HFFc6 (cell line): Measurements from ENCODE around the gene REV3L. TPM values are rescaled to one million over a fixed set of nuclear protein-coding genes. Genes with fewer than 3 reads are reported as not detected.

Source experiments
- DNase-seq: peaks from one replicate; pipeline ENCODE4 v3.0.0-alpha.2; 2018
- H3K27ac Mint-ChIP-seq: 2 replicates; pipeline ENCODE4 v1.8.0; 2020; ENCODE audit warnings: mild to moderate bottlenecking, mixed read lengths
- H3K27me3 Mint-ChIP-seq: 2 replicates; pipeline ENCODE4 v1.8.0; 2021; ENCODE audit warnings: mild to moderate bottlenecking, moderate library complexity, mixed read lengths; ENCODE audit not compliant: insufficient read depth
- H3K36me3 Mint-ChIP-seq: 2 replicates; pipeline ENCODE4 v1.8.0; 2021; ENCODE audit warnings: low read depth, mixed read lengths
- H3K4me1 Mint-ChIP-seq: 2 replicates; pipeline ENCODE4 v1.8.0; 2020; ENCODE audit warnings: low read depth, mixed read lengths
- H3K4me3 Mint-ChIP-seq: 2 replicates; pipeline ENCODE4 v1.8.0; 2020; ENCODE audit warnings: mild to moderate bottlenecking, moderate library complexity, mixed read lengths
- H3K9me3 Mint-ChIP-seq: 2 replicates; pipeline ENCODE4 v1.8.0; 2020; ENCODE audit warnings: mild to moderate bottlenecking, mixed read lengths
- total RNA-seq, 6 experiments: library from RNA; stranded (reverse); fragmentation: NEBNext Ultra II Directional; extraction: Animal tissue kit (Norgen Biotek cat#: 25700); gene quantifications; 2 replicates in 1 of 6; 3 replicates in 5 of 6; pipeline ENCODE4 v1.2.3, GENCODE V29; 2021
- TF ChIP-seq, protein P1 (sequence below): fragments of 200-600 bp; sonication (generic); IDR thresholded peaks from 2 replicates; pipeline ENCODE4 v1.5.0; 2021; ENCODE audit warnings: antibody characterized with exemption, mild to moderate bottlenecking

REV3L gene
- total RNA-seq, 6 experiments from 2014 or later, result 22.4 to 36.3 (median 31.2) TPM

DNA sequence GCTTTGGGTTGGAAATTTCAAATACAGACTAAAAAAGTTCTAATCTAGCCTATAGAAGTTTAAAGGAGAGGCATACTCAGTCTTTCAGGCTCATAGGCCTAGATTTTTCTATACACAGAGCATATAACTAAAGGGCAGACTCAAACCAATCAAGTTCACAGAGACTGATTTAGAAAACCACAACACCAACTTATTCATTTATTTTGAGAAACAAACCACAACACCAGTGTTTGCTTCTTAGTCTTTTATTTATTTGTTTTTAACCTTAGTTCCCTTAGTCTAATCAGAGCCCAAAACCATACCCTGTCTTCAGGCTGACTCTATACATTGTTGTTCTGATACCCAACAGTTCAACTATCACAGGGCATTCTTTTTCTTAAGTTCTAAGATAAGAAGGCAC is 103.7 kb downstream of the REV3L start:
- no peak overlapping the region for H3K4me3 Mint-ChIP-seq
- TF ChIP-seq, protein P1, sequence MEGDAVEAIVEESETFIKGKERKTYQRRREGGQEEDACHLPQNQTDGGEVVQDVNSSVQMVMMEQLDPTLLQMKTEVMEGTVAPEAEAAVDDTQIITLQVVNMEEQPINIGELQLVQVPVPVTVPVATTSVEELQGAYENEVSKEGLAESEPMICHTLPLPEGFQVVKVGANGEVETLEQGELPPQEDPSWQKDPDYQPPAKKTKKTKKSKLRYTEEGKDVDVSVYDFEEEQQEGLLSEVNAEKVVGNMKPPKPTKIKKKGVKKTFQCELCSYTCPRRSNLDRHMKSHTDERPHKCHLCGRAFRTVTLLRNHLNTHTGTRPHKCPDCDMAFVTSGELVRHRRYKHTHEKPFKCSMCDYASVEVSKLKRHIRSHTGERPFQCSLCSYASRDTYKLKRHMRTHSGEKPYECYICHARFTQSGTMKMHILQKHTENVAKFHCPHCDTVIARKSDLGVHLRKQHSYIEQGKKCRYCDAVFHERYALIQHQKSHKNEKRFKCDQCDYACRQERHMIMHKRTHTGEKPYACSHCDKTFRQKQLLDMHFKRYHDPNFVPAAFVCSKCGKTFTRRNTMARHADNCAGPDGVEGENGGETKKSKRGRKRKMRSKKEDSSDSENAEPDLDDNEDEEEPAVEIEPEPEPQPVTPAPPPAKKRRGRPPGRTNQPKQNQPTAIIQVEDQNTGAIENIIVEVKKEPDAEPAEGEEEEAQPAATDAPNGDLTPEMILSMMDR, result no peak
- peaks cover 2% of the 10 kb centered on the region; the same call in 1 of the 2 replicates for H3K27me3 Mint-ChIP-seq
- no peak overlapping the region for H3K27ac Mint-ChIP-seq
- DNase-seq, result no peak
- peaks cover 39% of the 10 kb centered on the region for H3K4me1 Mint-ChIP-seq
- H3K9me3 Mint-ChIP-seq, result no peaks in the 10 kb centered on the region
- peaks cover 66% of the 10 kb centered on the region for H3K36me3 Mint-ChIP-seq

DNA sequence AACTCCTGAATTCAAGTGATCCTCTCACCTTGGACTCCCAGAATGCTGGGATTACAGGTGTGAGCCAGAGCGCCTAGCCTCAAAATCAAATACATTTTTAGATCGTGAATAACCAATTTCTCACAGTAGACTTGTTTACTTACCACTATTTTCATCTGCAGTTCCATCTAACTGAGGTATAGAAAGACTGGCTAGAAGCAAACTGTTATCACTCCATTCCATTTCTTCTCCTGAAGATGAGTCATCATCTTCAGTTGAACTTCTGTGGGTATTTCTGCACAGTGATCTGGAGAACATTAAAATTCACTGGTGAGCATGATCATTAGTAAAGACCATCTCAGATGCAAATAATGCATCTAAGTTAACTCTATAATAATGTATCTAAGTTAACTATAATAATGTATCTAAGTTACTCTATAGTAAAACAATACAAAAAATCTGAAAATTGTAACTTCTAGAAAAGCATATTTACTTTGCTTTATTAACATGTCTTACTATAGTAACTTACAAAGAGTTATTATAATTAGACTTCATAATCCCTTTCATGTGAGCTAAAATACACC is 105.4 kb downstream of the REV3L start:
- H3K9me3 Mint-ChIP-seq, result no peaks in the 10 kb centered on the region
- peaks cover 35% of the 10 kb centered on the region for H3K4me1 Mint-ChIP-seq
- no peak overlapping the region for H3K4me3 Mint-ChIP-seq
- peaks cover 2% of the 10 kb centered on the region; the same call in 1 of the 2 replicates for H3K27me3 Mint-ChIP-seq
- TF ChIP-seq, protein P1, result no peak
- DNase-seq, result peak; percentile 26
- no peak overlapping the region for H3K27ac Mint-ChIP-seq
- peaks cover 66% of the 10 kb centered on the region for H3K36me3 Mint-ChIP-seq

DNA sequence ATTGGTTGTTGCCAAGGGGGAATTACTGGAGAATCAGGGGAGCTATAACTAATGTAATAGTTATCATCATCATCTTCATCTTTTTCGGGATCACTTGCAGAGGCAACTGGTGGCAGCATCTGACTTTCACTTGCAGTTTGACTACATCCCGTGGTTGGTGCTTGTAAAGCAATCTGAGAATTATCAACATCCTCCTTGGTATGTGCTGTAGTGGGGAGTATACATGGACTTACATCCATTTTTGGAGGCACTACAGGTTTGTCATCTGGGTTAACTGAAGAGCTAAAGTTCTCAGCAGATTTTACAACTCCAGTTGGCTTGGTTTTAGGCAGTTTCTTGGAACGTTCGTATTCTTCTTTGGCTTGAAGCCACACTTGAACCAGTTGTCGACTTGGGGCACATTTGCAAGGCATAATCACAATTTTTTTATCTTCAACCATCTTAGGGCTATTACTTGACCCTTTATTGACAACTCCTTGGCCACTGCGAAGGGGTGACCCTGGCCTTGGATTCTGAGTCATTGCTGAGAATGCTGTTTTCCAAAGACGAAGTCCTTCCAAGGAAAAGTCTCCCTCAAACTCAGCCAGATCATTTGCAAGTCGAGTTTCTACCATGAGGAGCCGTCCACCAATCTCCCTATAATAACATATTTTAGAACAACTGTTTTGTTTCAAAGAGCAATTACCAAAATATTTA is 115.5 kb downstream of the REV3L start:
- Mint-ChIP-seq H3K27ac (no peak overlapping the region), H3K9me3 (no peaks in the 10 kb centered on the region), H3K36me3 (peaks cover 32% of the 10 kb centered on the region), H3K4me1 (peaks cover 7% of the 10 kb centered on the region; the same call in 1 of the 2 replicates), H3K4me3 (no peak overlapping the region; the same call in 1 of the 2 replicates), H3K27me3 (peaks cover 1% of the 10 kb centered on the region; the same call in 1 of the 2 replicates)
- DNase-seq, result no peak
- TF ChIP-seq, protein P1, result no peak

DNA sequence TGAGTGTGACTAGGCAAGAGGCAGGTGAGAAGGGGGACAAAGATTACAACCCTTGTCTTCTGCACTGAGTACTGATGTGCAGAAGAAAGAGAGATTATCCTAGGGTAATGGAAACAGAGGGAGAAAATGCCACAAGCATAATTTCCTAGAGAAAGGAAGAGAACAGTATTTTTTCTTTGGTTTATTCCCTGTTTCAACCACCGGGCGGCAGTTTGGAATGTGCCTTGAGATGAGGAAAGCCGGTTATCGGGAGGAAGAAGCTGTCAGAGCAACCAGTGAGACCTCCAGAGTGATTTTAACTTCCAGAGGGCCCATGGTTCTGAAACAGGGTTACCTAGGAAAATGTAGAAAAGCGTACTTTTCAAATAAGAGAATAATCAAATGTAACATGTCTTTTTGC is 121.4 kb downstream of the REV3L start:
- TF ChIP-seq, protein P1, result peak; percentile 72
- Mint-ChIP-seq H3K9me3 (no peaks in the 10 kb centered on the region), H3K27ac (peak overlapping the region; percentile 25), H3K4me1 (peaks cover 21% of the 10 kb centered on the region), H3K36me3 (peaks cover 12% of the 10 kb centered on the region; the same call in 1 of the 2 replicates), H3K4me3 (no peak overlapping the region), H3K27me3 (no peaks in the 10 kb centered on the region)
- DNase-seq, result peak; percentile 18

DNA sequence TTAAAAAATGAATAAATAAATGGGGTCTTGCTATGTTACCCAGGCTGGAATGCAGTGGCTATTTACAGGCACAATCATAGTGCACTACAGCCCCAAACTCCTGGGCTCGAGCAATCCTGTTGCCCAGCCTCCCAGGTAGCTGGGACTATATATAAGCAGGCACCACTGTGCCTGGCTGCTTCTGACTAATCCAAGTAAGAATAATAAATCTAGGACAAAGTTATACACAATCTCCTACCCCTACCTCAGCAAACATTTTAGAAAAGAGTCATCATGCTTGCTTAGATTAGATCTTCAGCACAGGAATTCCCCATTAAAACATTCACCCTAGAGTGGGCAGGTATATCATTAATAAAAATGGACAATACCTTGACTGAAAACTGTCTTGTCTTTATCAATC is 124.6 kb downstream of the REV3L start:
- H3K27ac Mint-ChIP-seq, result no peak overlapping the region
- no peaks in the 10 kb centered on the region for H3K9me3 Mint-ChIP-seq
- H3K27me3 Mint-ChIP-seq, result no peaks in the 10 kb centered on the region
- DNase-seq, result no peak
- H3K4me1 Mint-ChIP-seq, result peaks cover 21% of the 10 kb centered on the region
- TF ChIP-seq, protein P1, result no peak
- H3K4me3 Mint-ChIP-seq, result no peak overlapping the region
- peaks cover 15% of the 10 kb centered on the region for H3K36me3 Mint-ChIP-seq
